ENCODE results near the gene PRKAR2A.
"Not testable (repeated sequence)": the region's sequence is repeated elsewhere in the genome, so short reads cannot be mapped to it uniquely, and the experiment has no call there.

PRKAR2A gene

DNA sequence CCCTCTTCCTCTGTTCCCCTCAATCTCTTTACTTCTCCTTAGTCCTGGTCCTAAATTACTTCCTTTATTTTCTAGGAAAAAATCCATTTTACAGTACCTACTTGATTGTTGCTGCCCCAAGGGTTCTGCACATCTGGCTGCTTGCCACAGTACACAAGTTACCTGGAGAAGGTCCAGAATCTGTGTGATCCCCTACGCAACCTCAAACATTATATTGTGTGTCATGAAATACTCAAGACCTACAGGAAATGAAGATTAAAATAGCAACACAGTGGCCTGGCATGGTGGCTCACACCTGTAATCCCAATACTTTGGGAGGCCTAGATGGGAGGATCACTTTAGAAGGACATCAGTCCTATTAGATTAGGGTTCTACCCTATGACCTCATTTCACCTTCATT, 48.7 kb downstream of the PRKAR2A start:
- Histone ChIP-seq H3K4me3 (ENCODE audit: low read depth, low read length) (no peak overlapping the region), H3K4me1 (no peaks in the 10 kb centered on the region), H3K9ac (no peak overlapping the region), H3K27me3 (ENCODE audit: control insufficient read depth, insufficient read depth, low read length) (no peaks in the 10 kb centered on the region), H3K27ac (no peak overlapping the region), H3K79me2 (peaks cover 14% of the 10 kb centered on the region), H3K4me2 (ENCODE audit: low read length) (no peak overlapping the region), H3K36me3 (ENCODE audit: control insufficient read depth, insufficient read depth, low read length) (no peaks in the 10 kb centered on the region), H3K9me3 (ENCODE audit: control insufficient read depth, low read length) (no peaks in the 10 kb centered on the region), H2AFZ (no peak overlapping the region)
- no peak for TF ChIP-seq CTCF (IDR thresholded peaks at IDR 0.05)

GRCh38 chr3:48797626-48798025, 50.0 kb downstream of the PRKAR2A start:
- Histone ChIP-seq H3K4me2 (ENCODE audit: low read length) (no peak overlapping the region), H3K4me1 (no peaks in the 10 kb centered on the region), H3K4me3 (ENCODE audit: low read depth, low read length) (no peak overlapping the region), H2AFZ (no peak overlapping the region), H3K36me3 (ENCODE audit: control insufficient read depth, insufficient read depth, low read length) (no peaks in the 10 kb centered on the region), H3K9me3 (ENCODE audit: control insufficient read depth, low read length) (no peaks in the 10 kb centered on the region), H3K27ac (no peak overlapping the region), H3K9ac (no peak overlapping the region), H3K27me3 (ENCODE audit: control insufficient read depth, insufficient read depth, low read length) (no peaks in the 10 kb centered on the region), H3K79me2 (peaks cover 10% of the 10 kb centered on the region)
- no peak for TF ChIP-seq CTCF (IDR thresholded peaks at IDR 0.05)

GRCh38 chr3:48795997-48796732, 51.5 kb downstream of the PRKAR2A start:
- H3K4me3 ChIP-seq (ENCODE audit: low read depth, low read length) = no peak overlapping the region
- H3K9ac ChIP-seq = no peak overlapping the region
- no peaks in the 10 kb centered on the region for H3K36me3 ChIP-seq (ENCODE audit: control insufficient read depth, insufficient read depth, low read length)
- no peak for TF ChIP-seq CTCF (IDR thresholded peaks at IDR 0.05)
- no peak overlapping the region for H3K4me2 ChIP-seq (ENCODE audit: low read length)
- no peaks in the 10 kb centered on the region for H3K27me3 ChIP-seq (ENCODE audit: control insufficient read depth, insufficient read depth, low read length)
- no peak overlapping the region for H3K27ac ChIP-seq
- H3K9me3 ChIP-seq (ENCODE audit: control insufficient read depth, low read length) = no peaks in the 10 kb centered on the region
- H3K79me2 ChIP-seq = peaks cover 8% of the 10 kb centered on the region
- no peaks in the 10 kb centered on the region for H3K4me1 ChIP-seq
- H2AFZ ChIP-seq = no peak overlapping the region

DNA sequence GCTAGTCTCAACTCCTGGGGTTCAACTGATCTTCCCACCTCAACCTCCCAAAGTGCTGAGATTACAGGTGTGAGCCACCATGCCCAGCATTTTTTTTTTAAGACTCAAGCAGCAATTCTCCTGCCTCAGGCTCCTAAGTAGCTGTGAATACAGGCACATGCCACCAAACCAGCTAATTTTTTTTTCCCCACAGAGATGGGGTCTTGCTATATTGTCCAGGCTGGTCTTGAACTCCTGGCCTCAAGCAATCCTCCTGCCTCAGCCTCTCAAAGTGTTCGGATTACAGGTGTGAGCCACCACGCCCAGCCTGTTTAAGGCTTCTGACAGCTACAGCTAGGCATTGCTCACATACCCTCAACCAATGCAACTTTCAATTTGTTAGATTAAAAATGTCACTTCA, 54.2 kb downstream of the PRKAR2A start:
- H3K79me2 ChIP-seq; H3K36me3 ChIP-seq (ENCODE audit: control insufficient read depth, insufficient read depth, low read length); H3K9ac ChIP-seq; H3K27ac ChIP-seq; H3K4me2 ChIP-seq (ENCODE audit: low read length); H3K27me3 ChIP-seq (ENCODE audit: control insufficient read depth, insufficient read depth, low read length); H3K4me3 ChIP-seq (ENCODE audit: low read depth, low read length); H3K4me1 ChIP-seq; H2AFZ ChIP-seq; H3K9me3 ChIP-seq (ENCODE audit: control insufficient read depth, low read length): not testable (repeated sequence)

- Histone ChIP-seq H3K36me3 (ENCODE audit: control insufficient read depth, insufficient read depth, low read length) (no peaks in the 10 kb centered on the region), H3K79me2 (no peaks in the 10 kb centered on the region), H3K4me3 (ENCODE audit: low read depth, low read length) (no peak overlapping the region), H3K9me3 (ENCODE audit: control insufficient read depth, low read length) (no peaks in the 10 kb centered on the region), H3K27me3 (ENCODE audit: control insufficient read depth, insufficient read depth, low read length) (no peaks in the 10 kb centered on the region), H2AFZ (no peak overlapping the region), H3K4me2 (ENCODE audit: low read length) (no peak overlapping the region), H3K9ac (no peak overlapping the region), H3K27ac (no peak overlapping the region), H3K4me1 (peaks cover 8% of the 10 kb centered on the region)
- TF ChIP-seq CTCF (IDR thresholded peaks at IDR 0.05) = no peak
These were observed 58.0 kb downstream of the PRKAR2A start for GRCh38 chr3:48789665-48790064.

All from parathyroid adenoma (tissue), 2 donors.